OCI-LY1 (cell line): ENCODE measurements around the gene AGBL3.
"Not testable (repeated sequence)": the region's sequence is repeated elsewhere in the genome, so short reads cannot be mapped to it uniquely, and the experiment has no call there.

ENCODE experiments used
- H2AFZ ChIP-seq: fragments of 200-600 bp; sonication (generic), shearing (Covaris generic); 2 replicates; pipeline ENCODE4 v1.6.0; 2014; ENCODE audit warnings: antibody characterized with exemption, mild to moderate bottlenecking, low read length
- H3F3A ChIP-seq: fragments of 200-600 bp; sonication (generic), shearing (Covaris generic); 2 replicates; pipeline ENCODE4 v1.6.0; 2014; ENCODE audit warnings: mild to moderate bottlenecking, antibody characterized with exemption, low read length, moderate library complexity; ENCODE audit not compliant: insufficient read depth
- H3K27ac ChIP-seq: fragments of 200-600 bp; sonication (generic); 2 replicates; pipeline ENCODE4 v1.5.1; 2014; ENCODE audit warnings: low read length, mixed run types, mild to moderate bottlenecking, low read depth; ENCODE audit not compliant: poor library complexity, severe bottlenecking
- H3K27me3 ChIP-seq: fragments of 200-600 bp; sonication (generic); 2 replicates; pipeline ENCODE4 v1.6.0; 2014; ENCODE audit warnings: antibody characterized with exemption, mild to moderate bottlenecking, low read length, moderate library complexity; ENCODE audit not compliant: insufficient read depth
- H3K36me3 ChIP-seq: fragments of 200-600 bp; sonication (generic); 2 replicates; pipeline ENCODE4 v1.6.1; 2014; ENCODE audit warnings: mild to moderate bottlenecking, antibody characterized with exemption, low read length, moderate library complexity, mixed read lengths; ENCODE audit not compliant: insufficient read depth
- H3K4me1 ChIP-seq: fragments of 200-600 bp; sonication (generic); 2 replicates; pipeline ENCODE4 v1.5.1; 2014; ENCODE audit warnings: mild to moderate bottlenecking, low read length, moderate library complexity; ENCODE audit not compliant: insufficient read depth, severe bottlenecking
- H3K4me2 ChIP-seq: fragments of 200-600 bp; sonication (generic), shearing (Covaris generic); 2 replicates; pipeline ENCODE4 v1.6.1; 2014; ENCODE audit warnings: low read length
- H3K4me3 ChIP-seq: fragments of 200-600 bp; sonication (generic); 2 replicates; pipeline ENCODE4 v1.5.1; 2014; ENCODE audit warnings: low read length, low read depth, mild to moderate bottlenecking, mixed read lengths; ENCODE audit not compliant: poor library complexity, severe bottlenecking
- H3K79me2 ChIP-seq: fragments of 200-600 bp; shearing (Covaris generic); 2 replicates; pipeline ENCODE4 v1.6.1; 2016; ENCODE audit warnings: mixed run types, low read length, mixed read lengths; ENCODE audit not compliant: insufficient read depth
- H3K9ac ChIP-seq: fragments of 200-600 bp; sonication (generic), shearing (Covaris generic); 2 replicates; pipeline ENCODE4 v1.6.1; 2014; ENCODE audit warnings: mild to moderate bottlenecking, low read length, mixed read lengths
- H3K9me2 ChIP-seq: fragments of 200-600 bp; sonication (generic), shearing (Covaris generic); 2 replicates; pipeline ENCODE4 v1.6.1; 2014; ENCODE audit warnings: low read depth, mild to moderate bottlenecking, low read length, mixed read lengths
- H3K9me3 ChIP-seq: fragments of 200-600 bp; shearing (Covaris generic); 2 replicates; pipeline ENCODE4 v1.6.1; 2014; ENCODE audit warnings: low read length, mixed read lengths
- H4K20me1 ChIP-seq: fragments of 200-600 bp; sonication (generic), shearing (Covaris generic); 2 replicates; pipeline ENCODE4 v1.6.0; 2016; ENCODE audit warnings: mild to moderate bottlenecking, low read length; ENCODE audit not compliant: insufficient read depth
- CTCF ChIP-seq: fragments of 200-600 bp; sonication (generic), shearing (Covaris generic); IDR thresholded peaks from 2 replicates; pipeline ENCODE4 v1.5.1; 2017; ENCODE audit warnings: mild to moderate bottlenecking, antibody characterized with exemption, low read length, moderate library complexity, mixed read lengths
- EZH2 ChIP-seq: fragments of 200-600 bp; sonication (generic), shearing (Covaris generic); IDR thresholded peaks from 2 replicates; pipeline ENCODE4 v1.8.0; 2017; ENCODE audit warnings: borderline replicate concordance, mixed run types, mild to moderate bottlenecking, antibody characterized with exemption, low read length, moderate library complexity, mixed read lengths

Gene AGBL3

GRCh38 chr7:135012229-135012628 is 25.9 kb downstream of the AGBL3 start:
- no peaks in the 10 kb centered on the region for H3F3A ChIP-seq
- no peak overlapping the region for H3K27ac ChIP-seq
- no peak overlapping the region for H3K4me2 ChIP-seq
- H3K27me3 ChIP-seq: no peaks in the 10 kb centered on the region
- H2AFZ ChIP-seq: no peak overlapping the region
- no peaks in the 10 kb centered on the region for H4K20me1 ChIP-seq
- H3K36me3 ChIP-seq: no peaks in the 10 kb centered on the region
- H3K9me2 ChIP-seq: no peaks in the 10 kb centered on the region
- no peaks in the 10 kb centered on the region for H3K9me3 ChIP-seq
- H3K79me2 ChIP-seq: no peaks in the 10 kb centered on the region
- no peak overlapping the region for H3K4me3 ChIP-seq
- no peak overlapping the region for H3K9ac ChIP-seq
- no peak for TF ChIP-seq EZH2
- no peaks in the 10 kb centered on the region for H3K4me1 ChIP-seq

- H3K9ac ChIP-seq: no peak overlapping the region
- H2AFZ ChIP-seq: no peak overlapping the region
- no peaks in the 10 kb centered on the region for H4K20me1 ChIP-seq
- no peaks in the 10 kb centered on the region for H3F3A ChIP-seq
- H3K9me3 ChIP-seq: no peaks in the 10 kb centered on the region
- H3K4me1 ChIP-seq: no peaks in the 10 kb centered on the region
- no peaks in the 10 kb centered on the region for H3K9me2 ChIP-seq
- no peak overlapping the region for H3K4me2 ChIP-seq
- H3K36me3 ChIP-seq: no peaks in the 10 kb centered on the region
- no peak overlapping the region for H3K27ac ChIP-seq
- H3K27me3 ChIP-seq: no peaks in the 10 kb centered on the region
- H3K4me3 ChIP-seq: no peak overlapping the region
- no peak for TF ChIP-seq EZH2
- TF ChIP-seq CTCF: no peak
- no peaks in the 10 kb centered on the region for H3K79me2 ChIP-seq
Measured at GRCh38 chr7:135023622-135024021, 37.3 kb downstream of the AGBL3 start.

GRCh38 chr7:135035252-135035651 is 48.9 kb downstream of the AGBL3 start:
- Histone ChIP-seq H3K9me3 (no peaks in the 10 kb centered on the region), H3F3A (no peaks in the 10 kb centered on the region), H3K4me1 (no peaks in the 10 kb centered on the region), H3K4me2 (no peak overlapping the region), H3K36me3 (no peaks in the 10 kb centered on the region), H4K20me1 (no peaks in the 10 kb centered on the region), H3K79me2 (no peaks in the 10 kb centered on the region), H3K27me3 (no peaks in the 10 kb centered on the region), H3K27ac (no peak overlapping the region), H2AFZ (no peak overlapping the region), H3K9me2 (no peaks in the 10 kb centered on the region), H3K4me3 (no peak overlapping the region), H3K9ac (no peak overlapping the region)
- TF ChIP-seq CTCF: no peak
- no peak for TF ChIP-seq EZH2

GRCh38 chr7:135067017-135067416 is 80.7 kb downstream of the AGBL3 start:
- H3K79me2 ChIP-seq, H3K4me3 ChIP-seq, H3K27me3 ChIP-seq, H3K4me1 ChIP-seq, H3K4me2 ChIP-seq, H3F3A ChIP-seq, H2AFZ ChIP-seq, H3K9me2 ChIP-seq, H3K9me3 ChIP-seq, H4K20me1 ChIP-seq, H3K9ac ChIP-seq, H3K36me3 ChIP-seq, H3K27ac ChIP-seq: not testable (repeated sequence)
